ENCODE results near the gene PRND.
"Not testable (repeated sequence)": the region's sequence is repeated elsewhere in the genome, so short reads cannot be mapped to it uniquely, and the experiment has no call there.

PRND gene

GRCh38 chr20:4703281-4703676 is 18.4 kb upstream of the PRND start:
- WGBS (ENCODE audit: extremely low coverage, insufficient coverage, insufficient read length): no CpG with 5 or more reads among the region's 6 CpGs
- no peak overlapping the region for H2AFZ ChIP-seq (ENCODE audit: insufficient read depth, low read length, poor library complexity)
- H3K27me3 ChIP-seq (ENCODE audit: insufficient read depth, low read length): no peaks in the 10 kb centered on the region
- no peak overlapping the region for H3K4me3 ChIP-seq (ENCODE audit: low read depth, low read length)
- H3K9me3 ChIP-seq (ENCODE audit: insufficient read depth, low read depth, low read length): no peaks in the 10 kb centered on the region
- H3K27ac ChIP-seq (ENCODE audit: low read depth, low read length): no peak overlapping the region
- no peak overlapping the region for H3K4me2 ChIP-seq (ENCODE audit: low read length)
- no peak overlapping the region for H3K18ac ChIP-seq (ENCODE audit: low read length)
- no peak overlapping the region for H4K12ac ChIP-seq (ENCODE audit: low read depth, low read length)
- H3K14ac ChIP-seq (ENCODE audit: low read length): no peak overlapping the region
- no peak overlapping the region for H2BK120ac ChIP-seq (ENCODE audit: insufficient read depth, low read length, poor library complexity)
- H2BK12ac ChIP-seq (ENCODE audit: low read length): no peak overlapping the region
- H3K23ac ChIP-seq (ENCODE audit: low read length): no peak overlapping the region
- H3K4me1 ChIP-seq (ENCODE audit: control insufficient read depth in 1 of 2, insufficient read depth in 2 of 2, low read length in 2 of 2): peaks cover 0 to 5% of the 10 kb centered on the region in 2 experiments
- H3K79me1 ChIP-seq (ENCODE audit: low read length): peaks cover 4% of the 10 kb centered on the region
- peaks cover 7 to 11% of the 10 kb centered on the region in 2 experiments for H3K36me3 ChIP-seq (ENCODE audit: control insufficient read depth in 1 of 2, insufficient read depth in 2 of 2, low read length in 2 of 2)
- H4K8ac ChIP-seq (ENCODE audit: low read depth, low read length): no peak overlapping the region
- H2AK5ac ChIP-seq (ENCODE audit: low read length): no peak overlapping the region
- H3K79me2 ChIP-seq (ENCODE audit: control insufficient read depth, insufficient read depth, low read length, poor library complexity): no peaks in the 10 kb centered on the region
- H3K4ac ChIP-seq (ENCODE audit: low read depth, low read length): no peak overlapping the region
- no peak for DNase-seq
- no peak overlapping the region for H3K9ac ChIP-seq (ENCODE audit: low read length)
- no peak overlapping the region for H4K91ac ChIP-seq (ENCODE audit: low read depth, low read length)
- no peak overlapping the region for H2BK5ac ChIP-seq (ENCODE audit: low read depth, low read length, poor library complexity)

- not testable (repeated sequence) for H3K4me2 ChIP-seq (ENCODE audit: low read length); H3K23ac ChIP-seq (ENCODE audit: low read length); H4K12ac ChIP-seq (ENCODE audit: low read depth, low read length); H2BK5ac ChIP-seq (ENCODE audit: low read depth, low read length, poor library complexity); H2AK5ac ChIP-seq (ENCODE audit: low read length); H3K9ac ChIP-seq (ENCODE audit: low read length); H3K27me3 ChIP-seq (ENCODE audit: insufficient read depth, low read length); H2BK12ac ChIP-seq (ENCODE audit: low read length); H3K14ac ChIP-seq (ENCODE audit: low read length); DNase-seq; H3K36me3 ChIP-seq (ENCODE audit: control insufficient read depth in 1 of 2, insufficient read depth in 2 of 2, low read length in 2 of 2); H2BK120ac ChIP-seq (ENCODE audit: insufficient read depth, low read length, poor library complexity); H2AFZ ChIP-seq (ENCODE audit: insufficient read depth, low read length, poor library complexity); H4K8ac ChIP-seq (ENCODE audit: low read depth, low read length); H3K4me1 ChIP-seq (ENCODE audit: control insufficient read depth in 1 of 2, insufficient read depth in 2 of 2, low read length in 2 of 2); H3K4ac ChIP-seq (ENCODE audit: low read depth, low read length); H3K79me1 ChIP-seq (ENCODE audit: low read length); H3K9me3 ChIP-seq (ENCODE audit: insufficient read depth, low read depth, low read length); H3K27ac ChIP-seq (ENCODE audit: low read depth, low read length); H3K18ac ChIP-seq (ENCODE audit: low read length); H4K91ac ChIP-seq (ENCODE audit: low read depth, low read length); H3K79me2 ChIP-seq (ENCODE audit: control insufficient read depth, insufficient read depth, low read length, poor library complexity); H3K4me3 ChIP-seq (ENCODE audit: low read depth, low read length)
- no CpG with 5 or more reads among the region's 12 CpGs for WGBS (ENCODE audit: extremely low coverage, insufficient coverage, insufficient read length)
Measured at GRCh38 chr20:4706941-4707340, 14.8 kb upstream of the PRND start.

GRCh38 chr20:4708036-4708435 is 13.7 kb upstream of the PRND start:
- no peaks in the 10 kb centered on the region for H3K36me3 ChIP-seq (ENCODE audit: control insufficient read depth in 1 of 2, insufficient read depth in 2 of 2, low read length in 2 of 2)
- H3K18ac ChIP-seq (ENCODE audit: low read length): no peak overlapping the region
- H2BK12ac ChIP-seq (ENCODE audit: low read length): no peak overlapping the region
- DNase-seq: no peak
- no peak overlapping the region for H3K23ac ChIP-seq (ENCODE audit: low read length)
- no peak overlapping the region for H4K8ac ChIP-seq (ENCODE audit: low read depth, low read length)
- no peak overlapping the region for H3K4ac ChIP-seq (ENCODE audit: low read depth, low read length)
- peaks cover 0 to 5% of the 10 kb centered on the region in 2 experiments for H3K4me1 ChIP-seq (ENCODE audit: control insufficient read depth in 1 of 2, insufficient read depth in 2 of 2, low read length in 2 of 2)
- H4K91ac ChIP-seq (ENCODE audit: low read depth, low read length): no peak overlapping the region
- H3K79me2 ChIP-seq (ENCODE audit: control insufficient read depth, insufficient read depth, low read length, poor library complexity): no peaks in the 10 kb centered on the region
- no peak overlapping the region for H3K27ac ChIP-seq (ENCODE audit: low read depth, low read length)
- no peak overlapping the region for H3K14ac ChIP-seq (ENCODE audit: low read length)
- no peak overlapping the region for H2AFZ ChIP-seq (ENCODE audit: insufficient read depth, low read length, poor library complexity)
- H2AK5ac ChIP-seq (ENCODE audit: low read length): no peak overlapping the region
- no CpG with 5 or more reads among the region's 3 CpGs for WGBS (ENCODE audit: extremely low coverage, insufficient coverage, insufficient read length)
- H3K4me3 ChIP-seq (ENCODE audit: low read depth, low read length): peak overlapping the region; percentile 37
- H4K12ac ChIP-seq (ENCODE audit: low read depth, low read length): no peak overlapping the region
- no peaks in the 10 kb centered on the region for H3K9me3 ChIP-seq (ENCODE audit: insufficient read depth, low read depth, low read length)
- H3K4me2 ChIP-seq (ENCODE audit: low read length): no peak overlapping the region
- H3K79me1 ChIP-seq (ENCODE audit: low read length): peaks cover 4% of the 10 kb centered on the region
- no peak overlapping the region for H2BK5ac ChIP-seq (ENCODE audit: low read depth, low read length, poor library complexity)
- no peaks in the 10 kb centered on the region for H3K27me3 ChIP-seq (ENCODE audit: insufficient read depth, low read length)
- H2BK120ac ChIP-seq (ENCODE audit: insufficient read depth, low read length, poor library complexity): no peak overlapping the region
- H3K9ac ChIP-seq (ENCODE audit: low read length): no peak overlapping the region

- Histone ChIP-seq H3K9ac (ENCODE audit: low read length) (no peak overlapping the region), H3K4me2 (ENCODE audit: low read length) (no peak overlapping the region), H3K4me3 (ENCODE audit: low read depth, low read length) (no peak overlapping the region), H3K27me3 (ENCODE audit: insufficient read depth, low read length) (no peaks in the 10 kb centered on the region), H4K91ac (ENCODE audit: low read depth, low read length) (no peak overlapping the region), H2AFZ (ENCODE audit: insufficient read depth, low read length, poor library complexity) (no peak overlapping the region), H2BK5ac (ENCODE audit: low read depth, low read length, poor library complexity) (no peak overlapping the region), H2AK5ac (ENCODE audit: low read length) (no peak overlapping the region), H3K18ac (ENCODE audit: low read length) (no peak overlapping the region), H3K79me2 (ENCODE audit: control insufficient read depth, insufficient read depth, low read length, poor library complexity) (no peaks in the 10 kb centered on the region), H3K36me3 (ENCODE audit: control insufficient read depth in 1 of 2, insufficient read depth in 2 of 2, low read length in 2 of 2) (no peaks in the 10 kb centered on the region), H3K4me1 (ENCODE audit: control insufficient read depth in 1 of 2, insufficient read depth in 2 of 2, low read length in 2 of 2) (peaks cover 0 to 5% of the 10 kb centered on the region in 2 experiments), H3K14ac (ENCODE audit: low read length) (no peak overlapping the region), H4K12ac (ENCODE audit: low read depth, low read length) (no peak overlapping the region), H2BK120ac (ENCODE audit: insufficient read depth, low read length, poor library complexity) (no peak overlapping the region), H4K8ac (ENCODE audit: low read depth, low read length) (no peak overlapping the region), H3K23ac (ENCODE audit: low read length) (no peak overlapping the region), H2BK12ac (ENCODE audit: low read length) (no peak overlapping the region), H3K27ac (ENCODE audit: low read depth, low read length) (no peak overlapping the region), H3K4ac (ENCODE audit: low read depth, low read length) (no peak overlapping the region), H3K9me3 (ENCODE audit: insufficient read depth, low read depth, low read length) (no peaks in the 10 kb centered on the region), H3K79me1 (ENCODE audit: low read length) (peaks cover 4% of the 10 kb centered on the region)
- WGBS (ENCODE audit: extremely low coverage, insufficient coverage, insufficient read length): no CpG with 5 or more reads among the region's 3 CpGs
- DNase-seq: no peak
Measured at GRCh38 chr20:4708856-4709255, 12.9 kb upstream of the PRND start.

Data from trophoblast cell (in vitro differentiated cells and primary cell).